Measurements from ENCODE around the gene FCER1A. TPM values are rescaled to one million over a fixed set of nuclear protein-coding genes. Genes with fewer than 3 reads are reported as not detected.

FCER1A gene
- total and polyA plus RNA-seq, 2 experiments from 2014 or later: not detected

- Histone ChIP-seq H3K4me1 (ENCODE audit: insufficient read depth) (no peaks in the 10 kb centered on the region), H3K4me2 (no peak overlapping the region), H3K36me3 (ENCODE audit: insufficient read depth) (no peaks in the 10 kb centered on the region), H3K27me3 (ENCODE audit: insufficient read depth) (no peaks in the 10 kb centered on the region), H3K79me2 (replicated peaks; ENCODE audit: insufficient read depth) (no peaks in the 10 kb centered on the region), H3F3A (replicated peaks; ENCODE audit: low read depth) (no peaks in the 10 kb centered on the region), H3K9me2 (ENCODE audit: insufficient read depth) (no peaks in the 10 kb centered on the region), H3K4me3 (no peak overlapping the region), H4K20me1 (replicated peaks; ENCODE audit: insufficient read depth) (no peaks in the 10 kb centered on the region), H2AFZ (no peak overlapping the region), H3K27ac (ENCODE audit: low read depth) (no peak overlapping the region)
- H3K9me3 Mint-ChIP-seq: no peaks in the 10 kb centered on the region
- H3K36me3 Mint-ChIP-seq (ENCODE audit: low read depth): no peaks in the 10 kb centered on the region
- H3K4me1 Mint-ChIP-seq: no peaks in the 10 kb centered on the region
- no peaks in the 10 kb centered on the region for H3K27me3 Mint-ChIP-seq (ENCODE audit: insufficient read depth, low read depth, poor library complexity)
- H3K4me3 Mint-ChIP-seq: no peak overlapping the region
- TF ChIP-seq STAT1 (IDR thresholded peaks at IDR 0.05; ENCODE audit: unreplicated experiment) (no peak), ZNF331 (CRISPR knock-in tag; IDR thresholded peaks at IDR 0.05; ENCODE audit: low read depth) (no peak), CREB1 (CRISPR knock-in tag; IDR thresholded peaks at IDR 0.05; ENCODE audit: low read depth) (no peak), REST (IDR thresholded peaks at IDR 0.05; ENCODE audit: unreplicated experiment) (no peak), EZH2phosphoT487 (IDR thresholded peaks at IDR 0.05; ENCODE audit: unreplicated experiment) (no peak)
- no peak overlapping the region for H3K27ac Mint-ChIP-seq
- ATAC-seq: no peak
- no peak for DNase-seq (ENCODE audit: low spot score)
These were observed 26.2 kb upstream of the FCER1A start for GRCh38 chr1:159275891-159276290.

- Histone ChIP-seq H3K4me3 (no peak overlapping the region), H3K27ac (ENCODE audit: low read depth) (no peak overlapping the region), H3K27me3 (ENCODE audit: insufficient read depth) (no peaks in the 10 kb centered on the region), H3F3A (replicated peaks; ENCODE audit: low read depth) (no peaks in the 10 kb centered on the region), H3K79me2 (replicated peaks; ENCODE audit: insufficient read depth) (no peaks in the 10 kb centered on the region), H3K4me1 (ENCODE audit: insufficient read depth) (no peaks in the 10 kb centered on the region), H3K36me3 (ENCODE audit: insufficient read depth) (no peaks in the 10 kb centered on the region), H4K20me1 (replicated peaks; ENCODE audit: insufficient read depth) (no peaks in the 10 kb centered on the region), H2AFZ (no peak overlapping the region), H3K9me2 (ENCODE audit: insufficient read depth) (no peaks in the 10 kb centered on the region), H3K4me2 (no peak overlapping the region)
- H3K4me1 Mint-ChIP-seq: no peaks in the 10 kb centered on the region; the same call in 2 of the 3 replicates
- no peak overlapping the region for H3K27ac Mint-ChIP-seq
- no peaks in the 10 kb centered on the region for H3K9me3 Mint-ChIP-seq
- H3K36me3 Mint-ChIP-seq (ENCODE audit: low read depth): no peaks in the 10 kb centered on the region
- no peaks in the 10 kb centered on the region for H3K27me3 Mint-ChIP-seq (ENCODE audit: insufficient read depth, low read depth, poor library complexity)
- no peak for DNase-seq (ENCODE audit: low spot score)
- H3K4me3 Mint-ChIP-seq: no peak overlapping the region
- ATAC-seq: no peak
- TF ChIP-seq NANOG (IDR thresholded peaks at IDR 0.05; ENCODE audit: borderline replicate concordance) (no peak), ETS1 (IDR thresholded peaks at IDR 0.05) (no peak), REST (IDR thresholded peaks at IDR 0.05; ENCODE audit: unreplicated experiment) (no peak), CREB1 (CRISPR knock-in tag; IDR thresholded peaks at IDR 0.05; ENCODE audit: low read depth) (no peak)
These were observed 22.4 kb upstream of the FCER1A start for GRCh38 chr1:159279773-159280172.
